ENCODE measurements around the gene EGFR. TPM values are rescaled to one million over a fixed set of nuclear protein-coding genes. Genes with fewer than 3 reads are reported as not detected.

The EGFR gene
- total and polyA plus RNA-seq, 4 donors: 24.1 to 57.6 (median 29.9) TPM

DNA sequence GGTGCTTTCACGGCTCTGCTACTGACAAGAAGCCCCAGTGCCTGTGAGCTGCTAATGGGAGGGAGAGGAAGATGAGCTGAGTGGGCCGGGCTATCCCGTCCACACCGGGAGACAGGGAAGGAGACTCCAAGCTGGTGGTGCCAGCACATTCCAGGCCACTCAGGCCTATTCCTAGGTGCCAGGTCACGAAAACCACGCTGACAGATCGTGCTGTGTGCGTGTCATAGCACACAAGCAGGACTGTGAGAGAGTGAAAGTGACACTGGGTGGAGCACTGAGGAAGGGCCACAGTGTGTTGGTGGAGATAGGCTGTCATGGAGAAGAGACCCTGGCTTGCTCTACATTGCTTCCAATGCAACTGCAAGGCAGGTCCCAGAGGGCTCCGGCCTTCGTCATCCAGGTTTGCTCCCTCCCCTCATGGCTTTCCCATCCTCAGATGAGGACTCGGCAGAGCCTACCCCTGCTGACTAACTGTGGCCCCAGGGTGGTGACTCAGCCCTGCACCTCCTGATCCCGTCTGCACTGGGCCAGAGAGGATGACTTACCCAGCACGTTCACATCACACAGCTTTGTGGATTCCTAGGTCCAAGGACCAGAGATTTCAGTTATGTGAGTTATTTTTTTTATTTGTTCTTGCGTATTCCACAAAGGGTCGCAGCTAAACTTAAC is 167.3 kb downstream of the EGFR start:
- H3K27me3 ChIP-seq (ENCODE audit: control insufficient read depth, insufficient read depth, low read length): no peaks in the 10 kb centered on the region
- 92% methylated on average over 12 of the region's 15 CpGs for WGBS (ENCODE audit: insufficient coverage)
- no peaks in the 10 kb centered on the region for H3K9me3 ChIP-seq (ENCODE audit: control insufficient read depth, insufficient read depth, low read length)
- H3K36me3 ChIP-seq (ENCODE audit: control insufficient read depth, insufficient read depth, low read length): peaks cover 44% of the 10 kb centered on the region
- H3K4me1 ChIP-seq (ENCODE audit: control insufficient read depth, insufficient read depth, low read length): peaks cover 29% of the 10 kb centered on the region
- no peak overlapping the region for H3K27ac ChIP-seq (ENCODE audit: low read depth, low read length)
- no peak for DNase-seq (ENCODE audit: low read depth in 4 of 6, low spot score in 6 of 6)
- no peak overlapping the region for H3K4me3 ChIP-seq (ENCODE audit: low read depth, low read length)

GRCh38 chr7:55187701-55188491 is 169.1 kb downstream of the EGFR start:
- peak in 1 of 6 donors; percentile 59 for DNase-seq (ENCODE audit: low read depth in 4 of 6, low spot score in 6 of 6)
- 69% methylated on average over 8 of the region's 11 CpGs for WGBS (ENCODE audit: insufficient coverage)
- H3K9me3 ChIP-seq (ENCODE audit: control insufficient read depth, insufficient read depth, low read length): no peaks in the 10 kb centered on the region
- H3K27ac ChIP-seq (ENCODE audit: low read depth, low read length): peak overlapping the region; percentile 21
- peaks cover 41% of the 10 kb centered on the region for H3K36me3 ChIP-seq (ENCODE audit: control insufficient read depth, insufficient read depth, low read length)
- peaks cover 41% of the 10 kb centered on the region for H3K4me1 ChIP-seq (ENCODE audit: control insufficient read depth, insufficient read depth, low read length)
- no peak overlapping the region for H3K4me3 ChIP-seq (ENCODE audit: low read depth, low read length)
- H3K27me3 ChIP-seq (ENCODE audit: control insufficient read depth, insufficient read depth, low read length): no peaks in the 10 kb centered on the region

DNA sequence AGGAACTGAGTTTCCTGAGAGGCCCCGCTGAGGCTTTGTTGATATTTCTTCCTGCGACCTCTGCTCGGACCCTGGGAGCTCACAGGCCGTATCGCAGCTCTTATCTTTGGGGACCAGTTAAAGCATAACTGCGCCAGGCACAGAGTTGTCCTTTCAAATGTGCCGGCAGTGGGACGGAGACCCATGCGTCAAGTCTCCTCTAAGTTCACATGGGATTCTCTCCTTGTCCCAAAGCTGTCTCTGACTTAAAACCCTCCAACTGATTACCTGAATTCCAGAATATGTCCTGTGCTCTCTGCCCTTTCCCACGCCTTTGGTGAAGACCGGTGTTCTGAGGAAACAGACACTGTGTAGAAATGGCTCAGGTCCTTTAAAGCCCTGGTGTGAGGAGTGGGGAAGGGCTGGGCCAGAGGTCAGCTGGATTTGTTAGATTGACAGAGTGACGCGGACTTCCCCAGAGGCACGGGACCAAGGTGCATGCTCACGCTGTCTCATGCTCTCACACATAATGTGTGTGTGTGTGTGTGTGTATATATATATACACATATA is 169.8 kb downstream of the EGFR start:
- Histone ChIP-seq H3K27me3 (ENCODE audit: control insufficient read depth, insufficient read depth, low read length) (no peaks in the 10 kb centered on the region), H3K36me3 (ENCODE audit: control insufficient read depth, insufficient read depth, low read length) (peaks cover 39% of the 10 kb centered on the region), H3K9me3 (ENCODE audit: control insufficient read depth, insufficient read depth, low read length) (no peaks in the 10 kb centered on the region), H3K4me3 (ENCODE audit: low read depth, low read length) (no peak overlapping the region), H3K27ac (ENCODE audit: low read depth, low read length) (no peak overlapping the region), H3K4me1 (ENCODE audit: control insufficient read depth, insufficient read depth, low read length) (peaks cover 41% of the 10 kb centered on the region)
- DNase-seq (ENCODE audit: low read depth in 4 of 6, low spot score in 6 of 6): no peak
- 67% methylated on average over 11 of the region's 15 CpGs for WGBS (ENCODE audit: insufficient coverage)

DNA sequence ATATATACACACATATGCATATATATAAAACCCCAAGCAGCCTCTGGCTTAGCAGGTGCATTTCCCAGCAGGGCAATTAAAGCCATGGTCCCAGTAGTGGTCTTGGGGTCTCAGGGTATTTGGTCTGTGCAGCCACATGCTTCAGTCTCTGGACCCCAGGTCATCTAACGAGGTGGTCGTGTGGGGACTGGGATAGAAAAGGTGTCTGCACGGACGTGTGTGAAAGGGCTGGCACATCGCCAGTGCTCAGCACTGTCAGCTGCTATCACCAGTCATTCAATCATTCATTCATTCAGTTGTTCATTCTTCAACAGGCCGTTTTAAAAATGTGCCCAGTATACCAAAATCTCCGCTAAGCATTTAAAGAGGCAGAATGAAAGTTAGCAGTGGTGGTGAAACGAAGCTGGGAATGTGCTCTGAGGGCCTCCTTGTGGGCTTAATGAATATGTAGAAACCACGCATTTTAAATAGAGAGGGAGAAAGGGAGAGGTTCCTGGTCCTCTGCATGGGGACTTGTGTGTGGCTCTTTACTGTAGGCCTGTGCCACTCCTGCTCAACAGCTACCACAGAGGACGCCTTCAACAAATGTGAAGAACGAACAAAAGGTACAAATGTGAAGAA is 170.4 kb downstream of the EGFR start:
- no peaks in the 10 kb centered on the region for H3K27me3 ChIP-seq (ENCODE audit: control insufficient read depth, insufficient read depth, low read length)
- peaks cover 41% of the 10 kb centered on the region for H3K4me1 ChIP-seq (ENCODE audit: control insufficient read depth, insufficient read depth, low read length)
- peak in 1 of 6 donors; percentile 66 for DNase-seq (ENCODE audit: low read depth in 4 of 6, low spot score in 6 of 6)
- H3K36me3 ChIP-seq (ENCODE audit: control insufficient read depth, insufficient read depth, low read length): peaks cover 34% of the 10 kb centered on the region
- H3K4me3 ChIP-seq (ENCODE audit: low read depth, low read length): no peak overlapping the region
- 58% methylated on average over 3 of the region's 11 CpGs for WGBS (ENCODE audit: insufficient coverage)
- H3K27ac ChIP-seq (ENCODE audit: low read depth, low read length): peak overlapping the region; percentile 2
- H3K9me3 ChIP-seq (ENCODE audit: control insufficient read depth, insufficient read depth, low read length): no peaks in the 10 kb centered on the region

GRCh38 chr7:55189878-55190436 is 171.1 kb downstream of the EGFR start:
- Histone ChIP-seq H3K4me1 (ENCODE audit: control insufficient read depth, insufficient read depth, low read length) (peaks cover 41% of the 10 kb centered on the region), H3K27me3 (ENCODE audit: control insufficient read depth, insufficient read depth, low read length) (no peaks in the 10 kb centered on the region), H3K9me3 (ENCODE audit: control insufficient read depth, insufficient read depth, low read length) (no peaks in the 10 kb centered on the region), H3K27ac (ENCODE audit: low read depth, low read length) (no peak overlapping the region), H3K36me3 (ENCODE audit: control insufficient read depth, insufficient read depth, low read length) (peaks cover 34% of the 10 kb centered on the region), H3K4me3 (ENCODE audit: low read depth, low read length) (no peak overlapping the region)
- no peak for DNase-seq (ENCODE audit: low read depth in 4 of 6, low spot score in 6 of 6)
- WGBS (ENCODE audit: insufficient coverage): 83% methylated on average over 12 of the region's 16 CpGs

- no peak for DNase-seq (ENCODE audit: low read depth in 4 of 6, low spot score in 6 of 6)
- Histone ChIP-seq H3K27me3 (ENCODE audit: control insufficient read depth, insufficient read depth, low read length) (no peaks in the 10 kb centered on the region), H3K27ac (ENCODE audit: low read depth, low read length) (no peak overlapping the region), H3K4me1 (ENCODE audit: control insufficient read depth, insufficient read depth, low read length) (peaks cover 41% of the 10 kb centered on the region), H3K9me3 (ENCODE audit: control insufficient read depth, insufficient read depth, low read length) (no peaks in the 10 kb centered on the region), H3K4me3 (ENCODE audit: low read depth, low read length) (no peak overlapping the region), H3K36me3 (ENCODE audit: control insufficient read depth, insufficient read depth, low read length) (peaks cover 29% of the 10 kb centered on the region)
- 98% methylated on average over 2 of the region's 7 CpGs for WGBS (ENCODE audit: insufficient coverage)
These were observed 171.8 kb downstream of the EGFR start for GRCh38 chr7:55190511-55191160.

DNA sequence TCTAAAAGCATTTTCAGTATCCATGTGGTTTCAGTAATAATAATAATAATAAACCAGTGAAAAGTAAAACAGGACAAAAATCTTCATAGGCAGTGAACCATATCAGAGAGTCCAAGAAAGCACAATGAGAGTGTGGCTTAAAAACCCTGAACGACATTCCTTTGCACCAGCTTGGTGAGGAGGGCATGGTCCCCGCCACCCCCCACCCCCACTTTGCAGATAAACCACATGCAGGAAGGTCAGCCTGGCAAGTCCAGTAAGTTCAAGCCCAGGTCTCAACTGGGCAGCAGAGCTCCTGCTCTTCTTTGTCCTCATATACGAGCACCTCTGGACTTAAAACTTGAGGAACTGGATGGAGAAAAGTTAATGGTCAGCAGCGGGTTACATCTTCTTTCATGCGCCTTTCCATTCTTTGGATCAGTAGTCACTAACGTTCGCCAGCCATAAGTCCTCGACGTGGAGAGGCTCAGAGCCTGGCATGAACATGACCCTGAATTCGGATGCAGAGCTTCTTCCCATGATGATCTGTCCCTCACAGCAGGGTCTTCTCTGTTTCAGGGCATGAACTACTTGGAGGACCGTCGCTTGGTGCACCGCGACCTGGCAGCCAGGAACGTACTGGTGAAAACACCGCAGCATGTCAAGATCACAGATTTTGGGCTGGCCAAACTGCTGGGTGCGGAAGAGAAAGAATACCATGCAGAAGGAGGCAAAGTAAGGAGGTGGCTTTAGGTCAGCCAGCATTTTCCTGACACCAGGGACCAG is 172.5 kb downstream of the EGFR start:
- H3K9me3 ChIP-seq (ENCODE audit: control insufficient read depth, insufficient read depth, low read length): no peaks in the 10 kb centered on the region
- peaks cover 41% of the 10 kb centered on the region for H3K4me1 ChIP-seq (ENCODE audit: control insufficient read depth, insufficient read depth, low read length)
- H3K27me3 ChIP-seq (ENCODE audit: control insufficient read depth, insufficient read depth, low read length): no peaks in the 10 kb centered on the region
- H3K27ac ChIP-seq (ENCODE audit: low read depth, low read length): no peak overlapping the region
- peaks cover 24% of the 10 kb centered on the region for H3K36me3 ChIP-seq (ENCODE audit: control insufficient read depth, insufficient read depth, low read length)
- 80% methylated on average over 16 of the region's 17 CpGs for WGBS (ENCODE audit: insufficient coverage)
- DNase-seq (ENCODE audit: low read depth in 4 of 6, low spot score in 6 of 6): no peak
- H3K4me3 ChIP-seq (ENCODE audit: low read depth, low read length): no peak overlapping the region

DNA sequence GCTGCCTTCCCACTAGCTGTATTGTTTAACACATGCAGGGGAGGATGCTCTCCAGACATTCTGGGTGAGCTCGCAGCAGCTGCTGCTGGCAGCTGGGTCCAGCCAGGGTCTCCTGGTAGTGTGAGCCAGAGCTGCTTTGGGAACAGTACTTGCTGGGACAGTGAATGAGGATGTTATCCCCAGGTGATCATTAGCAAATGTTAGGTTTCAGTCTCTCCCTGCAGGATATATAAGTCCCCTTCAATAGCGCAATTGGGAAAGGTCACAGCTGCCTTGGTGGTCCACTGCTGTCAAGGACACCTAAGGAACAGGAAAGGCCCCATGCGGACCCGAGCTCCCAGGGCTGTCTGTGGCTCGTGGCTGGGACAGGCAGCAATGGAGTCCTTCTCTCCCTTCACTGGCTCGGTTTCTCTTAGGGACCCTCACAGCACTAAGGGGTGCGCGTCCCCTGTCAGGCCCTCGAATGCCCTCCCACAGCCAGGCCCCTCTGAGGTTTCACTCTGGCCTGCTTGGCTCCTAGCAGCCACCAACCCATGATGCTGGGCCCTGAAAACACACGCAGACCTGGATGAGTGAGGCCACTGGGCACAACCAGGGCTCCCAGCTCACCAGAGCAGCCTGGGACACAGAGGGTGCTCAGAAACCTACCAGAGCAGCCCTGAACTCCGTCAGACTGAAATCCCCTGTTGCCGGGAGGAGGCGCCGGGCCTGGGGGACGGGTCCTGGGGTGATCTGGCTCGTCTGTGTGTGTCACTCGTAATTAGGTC is 173.3 kb downstream of the EGFR start:
- Histone ChIP-seq H3K4me3 (ENCODE audit: low read depth, low read length) (no peak overlapping the region), H3K27me3 (ENCODE audit: control insufficient read depth, insufficient read depth, low read length) (no peaks in the 10 kb centered on the region), H3K4me1 (ENCODE audit: control insufficient read depth, insufficient read depth, low read length) (peaks cover 41% of the 10 kb centered on the region), H3K36me3 (ENCODE audit: control insufficient read depth, insufficient read depth, low read length) (peaks cover 19% of the 10 kb centered on the region), H3K27ac (ENCODE audit: low read depth, low read length) (no peak overlapping the region), H3K9me3 (ENCODE audit: control insufficient read depth, insufficient read depth, low read length) (no peaks in the 10 kb centered on the region)
- 62% methylated on average over 16 of the region's 17 CpGs for WGBS (ENCODE audit: insufficient coverage)
- DNase-seq (ENCODE audit: low read depth in 4 of 6, low spot score in 6 of 6): no peak
